NCI-H2107 (cell line): Measurements from ENCODE around the gene RWDD3.

ENCODE experiments used
- DNase-seq: peaks from one replicate; lab custom pipeline; 2025; lab: John Stamatoyannopoulos, UW

RWDD3 gene

GRCh38 chr1:95233737-95234500 is at the start of gene RWDD3:
Gene RWDD3 (plus strand): TSS chr1:95234210. CDS start chr1:95234231, 21 bp downstream.
- DNase-seq, result peak; percentile 92

- no peak for DNase-seq
These were observed 47.9 kb upstream of the RWDD3 start for GRCh38 chr1:95186149-95186548.

- DNase-seq, result no peak
These were observed 40.4 kb upstream of the RWDD3 start for GRCh38 chr1:95193591-95193990.

- DNase-seq, result no peak
These were observed 39.0 kb upstream of the RWDD3 start for GRCh38 chr1:95195046-95195445.

- DNase-seq, result no peak
These were observed 38.0 kb upstream of the RWDD3 start for GRCh38 chr1:95196017-95196416.

GRCh38 chr1:95197616-95198252 is 36.3 kb upstream of the RWDD3 start:
- peak; percentile 11 for DNase-seq

- DNase-seq, result no peak
These were observed 32.1 kb upstream of the RWDD3 start for GRCh38 chr1:95201905-95202304.

- no peak for DNase-seq
These were observed 30.0 kb upstream of the RWDD3 start for GRCh38 chr1:95203908-95204437.

GRCh38 chr1:95206514-95206913 is 27.5 kb upstream of the RWDD3 start:
- no peak for DNase-seq

- no peak for DNase-seq
These were observed 26.6 kb upstream of the RWDD3 start for GRCh38 chr1:95207223-95207935.

- no peak for DNase-seq
These were observed 25.1 kb upstream of the RWDD3 start for GRCh38 chr1:95208876-95209275.

- DNase-seq, result no peak
These were observed 24.7 kb upstream of the RWDD3 start for GRCh38 chr1:95209291-95209690.

GRCh38 chr1:95216292-95216990 is 17.6 kb upstream of the RWDD3 start:
- no peak for DNase-seq

- DNase-seq, result no peak
These were observed 16.6 kb upstream of the RWDD3 start for GRCh38 chr1:95217371-95217770.

- no peak for DNase-seq
These were observed 14.6 kb upstream of the RWDD3 start for GRCh38 chr1:95219407-95219806.

GRCh38 chr1:95221306-95221705 is 12.7 kb upstream of the RWDD3 start:
- no peak for DNase-seq

- no peak for DNase-seq
These were observed 11.4 kb upstream of the RWDD3 start for GRCh38 chr1:95222629-95223028.

- no peak for DNase-seq
These were observed 10.9 kb upstream of the RWDD3 start for GRCh38 chr1:95223110-95223509.

GRCh38 chr1:95226781-95227660 is 7.0 kb upstream of the RWDD3 start:
- no peak for DNase-seq

- DNase-seq, result no peak
These were observed 5.0 kb upstream of the RWDD3 start for GRCh38 chr1:95229037-95229436.

GRCh38 chr1:95229706-95230105 is 4.3 kb upstream of the RWDD3 start:
- no peak for DNase-seq
